SKM-1 treated with dmso at 0.1 percent for 144 hours (cell line): ENCODE measurements around the gene CLDN22.

ENCODE experiments used
- DNase-seq: peaks from one replicate; lab custom pipeline; 2025; ENCODE audit not compliant: unreplicated experiment; lab: John Stamatoyannopoulos, UW

CLDN22 gene

DNA sequence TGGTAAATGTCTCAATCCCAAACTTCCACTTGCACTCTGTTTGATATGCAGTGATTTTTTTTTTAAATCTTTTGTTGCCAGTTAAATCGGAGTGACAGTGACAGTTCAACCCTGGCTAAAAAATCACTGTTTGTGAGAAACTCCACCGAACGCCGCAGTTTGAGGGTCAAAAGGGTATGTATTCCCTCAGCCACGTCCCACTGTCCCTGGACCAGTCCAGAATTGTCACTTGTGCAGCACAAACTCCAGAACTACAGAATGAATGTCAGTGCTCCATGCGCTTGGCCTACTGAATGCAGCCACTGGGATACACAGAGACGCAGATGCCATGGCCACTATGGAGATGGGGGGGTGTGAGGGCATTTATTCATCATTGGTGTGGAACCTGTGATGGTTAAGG is 34.2 kb downstream of the CLDN22 start:
- DNase-seq = no peak

- no peak for DNase-seq
Observed at GRCh38 chr4:183284965-183285364, 35.1 kb downstream of the CLDN22 start.

DNA sequence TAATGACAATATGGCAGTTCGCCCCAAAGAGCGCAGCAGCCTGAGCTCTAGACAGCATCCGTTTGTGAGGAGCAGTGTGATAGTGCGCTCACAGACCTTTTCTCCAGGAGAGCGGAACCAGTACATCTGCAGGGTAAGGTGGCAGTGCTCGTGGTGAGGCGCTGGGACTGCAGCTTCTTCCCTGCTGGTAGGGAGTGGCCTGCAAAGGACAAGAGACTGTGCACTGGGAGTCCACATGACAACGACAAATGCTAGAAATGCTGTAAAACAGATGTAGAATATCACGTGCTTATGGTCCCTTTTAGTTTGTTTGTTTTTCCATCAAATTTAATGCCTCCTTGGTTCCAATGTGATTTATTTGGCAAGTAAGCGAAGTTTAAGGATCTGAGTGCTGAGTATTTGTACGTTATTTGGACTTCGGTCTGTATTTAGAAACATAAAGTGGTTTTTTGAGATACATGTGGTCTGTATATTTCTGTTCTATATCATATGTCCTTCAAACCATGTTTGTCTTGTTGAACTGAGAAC is 35.8 kb downstream of the CLDN22 start:
- DNase-seq = no peak

DNA sequence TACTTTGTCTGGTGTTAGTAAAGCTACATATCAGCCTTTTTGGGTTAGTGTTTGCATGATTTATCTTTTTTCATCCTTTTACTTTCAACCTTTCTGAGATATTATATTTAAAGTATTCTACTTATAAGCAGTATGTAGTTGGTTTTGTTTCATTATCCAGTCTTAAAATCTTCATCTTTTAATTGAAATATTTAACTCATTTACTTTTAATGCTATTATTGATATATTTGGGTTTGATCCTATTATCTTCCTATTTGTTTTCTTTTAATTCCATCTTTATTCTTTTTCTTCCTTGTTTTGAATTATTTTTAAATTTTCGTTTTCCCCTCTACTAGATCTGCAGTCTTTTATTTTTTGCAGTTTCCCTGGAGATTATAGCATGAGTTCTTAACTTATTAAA is 44.0 kb downstream of the CLDN22 start:
- DNase-seq = no peak

DNA sequence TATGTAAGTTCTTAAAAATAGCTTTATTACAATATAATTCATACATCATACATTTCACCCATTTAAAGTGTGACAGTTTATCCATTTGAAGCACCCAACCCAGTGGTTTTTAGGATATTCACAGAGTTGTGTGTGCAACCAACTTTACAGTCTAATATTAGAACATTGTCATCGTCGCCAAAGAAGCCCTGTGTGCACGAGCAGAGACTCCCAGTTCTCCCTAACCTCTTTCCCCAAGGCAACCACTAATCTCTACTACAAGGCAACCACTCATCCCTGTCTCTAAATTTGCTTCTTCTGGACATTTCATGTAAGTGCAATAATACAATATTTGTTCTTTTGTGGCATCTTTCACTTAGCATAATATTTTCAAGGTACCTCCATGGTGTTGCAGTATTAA is 47.7 kb downstream of the CLDN22 start:
- DNase-seq = no peak

GRCh38 chr4:183268556-183268955 is 51.5 kb downstream of the CLDN22 start:
- no peak for DNase-seq
